SK-N-SH treated with all-trans-retinoic acid at 6 μM for 48 hours (cell line): ENCODE data around the gene BCDIN3D.

Source experiments
- RARB ChIP-seq: fragments of 250-450 bp; sonication (Bioruptor Pico); IDR thresholded peaks from 2 replicates; pipeline ENCODE4 v1.8.0; 2021; ENCODE audit warnings: mild to moderate bottlenecking, moderate library complexity
- SNAI2 ChIP-seq: fragments of 250-450 bp; sonication (Bioruptor Pico); IDR thresholded peaks from 2 replicates; pipeline ENCODE4 v1.5.0; 2020; ENCODE audit warnings: mild to moderate bottlenecking, moderate library complexity
- ZFP3 ChIP-seq: fragments of 250-450 bp; sonication (Bioruptor Pico); IDR thresholded peaks from 2 replicates; pipeline ENCODE4 v1.5.0; 2020; ENCODE audit warnings: mild to moderate bottlenecking, moderate library complexity
- ZFP30 ChIP-seq: fragments of 450-650 bp; formaldehyde crosslinking; IDR thresholded peaks from 2 replicates; pipeline ENCODE4 v1.5.0; 2022; ENCODE audit warnings: mild to moderate bottlenecking, moderate library complexity
- ZNF565 ChIP-seq: fragments of 450-650 bp; formaldehyde crosslinking; conservative IDR thresholded peaks from 2 replicates; pipeline ENCODE4 v1.5.0; 2020; ENCODE audit warnings: low read depth, mild to moderate bottlenecking, moderate library complexity
- TF ChIP-seq, protein P1 (sequence below): fragments of 250-450 bp; sonication (Bioruptor Pico); IDR thresholded peaks from 2 replicates; pipeline ENCODE4 v1.5.1; 2020; ENCODE audit warnings: low read depth, mild to moderate bottlenecking, moderate library complexity

GRCh38 chr12:49794811-49795653 lies 47.9 kb downstream of the BCDIN3D start:
- TF ChIP-seq, protein P1, sequence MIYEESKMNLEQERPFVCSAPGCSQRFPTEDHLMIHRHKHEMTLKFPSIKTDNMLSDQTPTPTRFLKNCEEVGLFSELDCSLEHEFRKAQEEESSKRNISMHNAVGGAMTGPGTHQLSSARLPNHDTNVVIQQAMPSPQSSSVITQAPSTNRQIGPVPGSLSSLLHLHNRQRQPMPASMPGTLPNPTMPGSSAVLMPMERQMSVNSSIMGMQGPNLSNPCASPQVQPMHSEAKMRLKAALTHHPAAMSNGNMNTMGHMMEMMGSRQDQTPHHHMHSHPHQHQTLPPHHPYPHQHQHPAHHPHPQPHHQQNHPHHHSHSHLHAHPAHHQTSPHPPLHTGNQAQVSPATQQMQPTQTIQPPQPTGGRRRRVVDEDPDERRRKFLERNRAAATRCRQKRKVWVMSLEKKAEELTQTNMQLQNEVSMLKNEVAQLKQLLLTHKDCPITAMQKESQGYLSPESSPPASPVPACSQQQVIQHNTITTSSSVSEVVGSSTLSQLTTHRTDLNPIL (CRISPR knock-in tag): no peak
- no peak for TF ChIP-seq ZFP30 (CRISPR knock-in tag)
- TF ChIP-seq ZFP3 (CRISPR knock-in tag): no peak
- no peak for TF ChIP-seq ZNF565 (CRISPR knock-in tag)
- TF ChIP-seq SNAI2 (CRISPR knock-in tag): no peak
- no peak for TF ChIP-seq RARB (CRISPR knock-in tag)
